Measurements from ENCODE around the gene SREBF1. TPM values are rescaled to one million over a fixed set of nuclear protein-coding genes. Genes with fewer than 3 reads are reported as not detected.

Gene SREBF1
- total RNA-seq, 1 experiment from 2014 or later: 230 TPM

DNA sequence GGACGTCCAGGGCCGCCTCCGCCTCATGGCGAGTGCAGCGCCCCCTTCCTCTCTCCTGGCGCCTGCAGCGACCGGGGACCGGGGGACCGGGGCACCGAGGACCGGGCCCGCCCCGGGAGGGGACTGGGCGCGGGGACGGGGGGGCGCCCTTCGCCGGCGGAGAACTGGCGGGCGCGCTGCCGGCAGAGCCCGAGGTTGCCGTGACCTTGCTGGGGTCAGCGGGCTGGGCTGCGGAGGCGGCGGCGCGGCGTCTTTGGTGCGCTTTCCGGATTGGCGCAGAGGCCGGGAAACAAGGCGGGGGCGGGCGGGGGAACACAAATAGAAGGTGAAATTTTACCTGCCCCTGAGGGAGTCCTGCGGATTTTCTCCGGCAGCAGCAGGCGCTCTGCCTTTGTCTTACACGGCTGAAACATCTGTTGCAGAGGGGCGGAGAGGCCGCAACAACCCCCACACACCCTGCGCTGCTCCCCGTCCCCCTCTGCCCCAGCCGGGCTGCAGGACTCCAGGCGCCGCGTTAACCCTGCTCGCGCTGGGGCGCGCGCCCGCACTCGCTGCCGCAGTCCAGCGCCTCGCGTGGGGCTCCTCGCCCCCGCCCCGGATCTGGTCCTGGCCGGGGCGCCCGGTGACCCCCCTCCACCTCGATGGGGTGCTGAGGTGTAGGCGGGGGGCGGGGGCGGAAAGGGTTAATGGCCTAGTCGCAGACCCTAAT is 53.5 kb downstream of the SREBF1 start:
- in situ Hi-C loops (cut with HindIII; ENCODE audit: low pct_unique_long_range_greater_than_20kb, low sequenced_read_pairs): no loop called here
- BruUV-seq (replicated peaks): no TSS peak
- Histone ChIP-seq H3K9me3 (ENCODE audit: control insufficient read depth, insufficient read depth, low read depth, low read length) (no peaks in the 10 kb centered on the region), H3K27me3 (ENCODE audit: control insufficient read depth, insufficient read depth, low read length) (no peaks in the 10 kb centered on the region), H3K4me1 (ENCODE audit: control insufficient read depth, insufficient read depth, low read length) (peaks cover 64% of the 10 kb centered on the region), H3K4me3 (ENCODE audit: low read depth in 2 of 2, low read length in 2 of 2) (peak overlapping the region; percentile 41 to 57), H3K36me3 (ENCODE audit: control insufficient read depth, insufficient read depth, low read length) (no peaks in the 10 kb centered on the region), H3K27ac (ENCODE audit: low read length) (peak overlapping the region; percentile 59)
- POLR2A ChIA-PET: no interaction called here
- CTCF ChIA-PET: interaction anchor here (0.7 kb wide), 1 partner anchor 24 kb away, joined by 3 read pairs; no protein-coding TSS in a partner anchor
- intact Hi-C loops (cut with micrococcal nuclease; ENCODE audit: unreplicated experiment): loop anchor here (10.0 kb wide), 1 partner anchor 98 kb away; the partner anchor contains the start of gene RAI1
- DNase-seq (ENCODE audit: low read depth, low spot score): no peak
- ATAC-seq: peak; percentile 44
- no peak for TF ChIP-seq REST (IDR thresholded peaks at IDR 0.05; ENCODE audit: insufficient read depth in 1 of 2, low read depth in 2 of 2, low read length in 1 of 2)
- TF ChIP-seq SIN3A (IDR thresholded peaks at IDR 0.05; ENCODE audit: borderline replicate concordance, insufficient read depth, low read depth, low read length): no peak
- TF ChIP-seq TCF7L2 (IDR thresholded peaks at IDR 0.05; ENCODE audit: low read depth, low read length): peak; percentile 75
- TF ChIP-seq POLR2AphosphoS5 (IDR thresholded peaks at IDR 0.05; ENCODE audit: low read depth, low read length): no peak
- peak; percentile 70; the same call in 1 of the 2 replicates for TF ChIP-seq CTCF (IDR thresholded peaks at IDR 0.05)

DNA sequence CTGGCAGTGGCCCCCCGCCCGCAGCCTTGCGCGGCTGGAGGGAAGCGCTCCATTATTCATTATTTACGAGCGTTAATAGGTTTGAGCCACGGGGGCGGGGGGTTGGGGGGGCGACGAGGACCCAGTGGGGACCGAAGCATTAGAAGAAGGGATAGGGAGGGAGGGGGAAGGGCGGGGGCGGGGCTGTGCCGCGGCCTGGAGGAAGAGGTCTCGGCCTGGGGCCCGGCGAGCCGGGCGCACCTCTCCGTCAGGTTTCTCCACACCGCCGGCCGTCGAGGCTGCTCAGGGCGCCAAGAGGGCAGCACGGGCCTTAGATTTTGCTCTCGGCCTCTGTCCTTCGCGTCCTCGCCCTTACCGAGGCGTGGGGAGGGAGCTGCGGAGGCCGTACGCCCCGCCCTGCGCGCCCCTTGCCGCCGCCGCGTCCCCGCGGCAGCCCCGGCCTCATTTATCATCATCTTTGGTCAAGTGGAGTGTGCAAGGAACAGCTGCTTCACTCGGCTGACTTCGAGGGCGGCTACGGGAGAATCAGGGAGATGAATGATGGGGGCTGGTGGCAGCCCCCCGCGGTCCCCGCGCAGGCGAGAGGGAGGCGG is 54.2 kb downstream of the SREBF1 start:
- DNase-seq (ENCODE audit: low read depth, low spot score) (no peak), ATAC-seq (peak; percentile 30)
- peak overlapping the region; percentile 41 to 57 for H3K4me3 ChIP-seq (ENCODE audit: low read depth in 2 of 2, low read length in 2 of 2)
- BruUV-seq (replicated peaks): no TSS peak
- POLR2A ChIA-PET: no interaction called here
- H3K27ac ChIP-seq (ENCODE audit: low read length): peak overlapping the region; percentile 59; the same call in 1 of the 2 replicates
- intact Hi-C loops (cut with micrococcal nuclease; ENCODE audit: unreplicated experiment) (loop anchor here (10.0 kb wide), 1 partner anchor 98 kb away; the partner anchor contains the start of gene RAI1), in situ Hi-C loops (cut with HindIII; ENCODE audit: low pct_unique_long_range_greater_than_20kb, low sequenced_read_pairs) (no loop called here)
- TF ChIP-seq SIN3A (IDR thresholded peaks at IDR 0.05; ENCODE audit: borderline replicate concordance, insufficient read depth, low read depth, low read length) (no peak), TCF7L2 (IDR thresholded peaks at IDR 0.05; ENCODE audit: low read depth, low read length) (no peak), REST (IDR thresholded peaks at IDR 0.05; ENCODE audit: insufficient read depth in 1 of 2, low read depth in 2 of 2, low read length in 1 of 2) (no peak), CTCF (IDR thresholded peaks at IDR 0.05) (no peak), POLR2AphosphoS5 (IDR thresholded peaks at IDR 0.05; ENCODE audit: low read depth, low read length) (no peak)
- H3K4me1 ChIP-seq (ENCODE audit: control insufficient read depth, insufficient read depth, low read length): peaks cover 65% of the 10 kb centered on the region
- no peaks in the 10 kb centered on the region for H3K36me3 ChIP-seq (ENCODE audit: control insufficient read depth, insufficient read depth, low read length)
- H3K9me3 ChIP-seq (ENCODE audit: control insufficient read depth, insufficient read depth, low read depth, low read length): no peaks in the 10 kb centered on the region
- CTCF ChIA-PET: interaction anchor here (0.7 kb wide), 2 partner anchors 23 to 24 kb away, joined by 3 to 5 read pairs; no protein-coding TSS in a partner anchor
- no peaks in the 10 kb centered on the region for H3K27me3 ChIP-seq (ENCODE audit: control insufficient read depth, insufficient read depth, low read length)
